IPS DF 4.7 (cell line): ENCODE results near the gene ALX4.

ENCODE experiments used
- DNase-seq: peaks from one replicate; pipeline ENCODE4 v3.0.0-alpha.2; 2013; ENCODE audit warnings: low spot score; ENCODE audit errors: extremely low read depth

ALX4 gene

DNA sequence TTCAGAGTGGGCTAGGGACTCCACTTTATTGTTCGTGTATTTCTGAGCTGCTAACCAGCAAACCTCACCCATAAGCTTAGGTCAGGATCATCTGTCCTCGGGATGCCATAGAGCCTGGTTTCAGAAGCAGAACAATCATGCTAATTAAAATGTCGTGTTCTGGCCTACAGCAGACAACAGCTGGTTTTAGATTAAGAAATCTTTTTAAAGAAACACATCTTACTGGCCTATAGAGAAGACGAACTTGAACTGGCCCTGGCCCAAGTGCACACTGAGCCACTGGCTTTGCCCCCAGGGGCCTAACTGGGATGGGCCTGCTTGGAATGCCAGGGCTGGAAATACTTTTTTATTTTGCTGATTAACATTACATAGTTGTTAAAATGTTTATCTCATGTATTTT, 63.2 kb downstream of the ALX4 start:
- DNase-seq, result no peak

DNA sequence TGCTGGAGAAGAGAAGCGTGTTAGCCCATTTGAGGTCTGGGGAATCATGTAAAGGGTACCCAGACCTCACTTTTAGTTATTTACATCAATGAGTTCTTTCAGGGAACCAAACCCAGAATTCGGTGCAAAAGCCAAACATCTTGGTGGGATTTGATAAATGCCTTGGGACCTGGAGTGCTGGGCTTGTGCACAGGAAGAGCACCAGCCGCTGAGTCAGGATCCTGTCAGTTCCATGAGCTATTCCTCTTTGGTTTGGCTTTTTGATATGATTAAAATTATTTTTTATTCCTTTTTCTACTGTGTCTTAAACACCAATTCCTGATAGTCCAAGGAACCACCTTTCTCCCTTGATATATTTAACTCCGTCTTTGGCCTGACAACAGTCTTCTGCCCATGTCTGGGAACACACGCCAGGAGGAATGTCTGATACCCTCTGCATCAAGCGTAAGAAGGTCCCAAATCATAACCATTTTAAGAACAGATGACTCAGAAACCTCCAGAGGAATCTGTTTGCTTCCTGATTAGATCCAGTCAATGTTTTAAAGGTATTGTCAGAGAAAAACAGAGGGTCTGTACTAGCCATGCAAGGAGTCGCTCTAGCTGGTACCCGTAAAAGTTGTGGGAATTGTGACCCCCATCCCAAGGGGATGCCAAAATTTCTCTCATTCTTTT, 65.2 kb downstream of the ALX4 start:
- DNase-seq, result no peak

DNA sequence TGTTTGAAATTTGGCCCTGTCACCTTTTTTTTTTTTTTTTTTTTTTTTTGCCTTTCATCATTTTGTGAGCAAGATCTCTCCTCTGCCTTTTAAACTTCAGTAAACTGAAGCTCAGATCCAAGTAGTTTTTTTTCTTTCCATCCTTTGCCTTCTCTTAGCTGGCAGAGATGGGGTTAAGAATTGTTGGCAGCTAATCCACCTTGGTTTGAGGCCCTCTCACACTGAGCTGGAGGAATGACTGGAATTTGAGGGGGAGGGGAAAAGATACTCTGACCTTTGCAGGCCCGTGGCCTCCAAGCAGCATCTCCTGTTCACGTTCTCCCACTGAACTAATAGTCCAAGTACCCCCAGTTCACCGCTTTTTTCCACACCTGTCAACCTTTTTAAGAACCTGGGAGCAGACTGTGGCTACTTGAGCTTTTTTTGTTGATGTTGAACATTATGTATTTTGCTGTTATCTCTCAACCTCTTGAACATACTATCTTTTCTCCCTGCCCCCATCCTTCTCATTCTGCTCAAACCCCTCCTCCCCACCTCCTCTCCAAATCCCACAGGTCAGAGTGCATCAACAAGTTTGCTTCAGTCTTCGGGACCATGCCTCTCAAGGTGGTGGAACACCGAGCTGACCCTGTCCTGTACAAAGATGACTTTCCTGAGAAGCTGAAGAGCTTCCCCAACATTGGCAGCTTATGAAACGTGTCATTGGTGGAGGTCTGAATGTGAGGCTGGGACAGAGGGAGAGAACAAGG, 66.2 kb downstream of the ALX4 start:
- peak; percentile 90 for DNase-seq

DNA sequence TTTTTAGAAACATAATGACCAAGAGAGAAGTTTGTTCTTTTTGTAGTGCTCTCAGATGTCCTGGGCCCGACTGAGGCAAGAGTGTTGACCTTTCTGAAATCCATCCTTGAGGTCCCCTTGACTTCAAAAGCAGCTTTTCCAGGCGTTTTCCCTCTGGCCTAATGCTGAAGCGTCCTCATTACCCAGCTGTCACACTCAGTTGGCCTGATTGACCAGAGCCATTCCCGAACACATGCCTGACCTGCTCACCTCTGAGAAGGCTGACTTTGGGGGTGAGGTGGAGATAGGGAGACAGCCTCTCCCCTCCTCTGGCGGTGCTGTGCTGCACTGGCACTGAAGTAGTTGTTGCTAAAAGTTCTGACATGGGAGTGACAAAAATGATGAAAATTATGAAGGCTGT, 66.9 kb downstream of the ALX4 start:
- DNase-seq, result no peak

DNA sequence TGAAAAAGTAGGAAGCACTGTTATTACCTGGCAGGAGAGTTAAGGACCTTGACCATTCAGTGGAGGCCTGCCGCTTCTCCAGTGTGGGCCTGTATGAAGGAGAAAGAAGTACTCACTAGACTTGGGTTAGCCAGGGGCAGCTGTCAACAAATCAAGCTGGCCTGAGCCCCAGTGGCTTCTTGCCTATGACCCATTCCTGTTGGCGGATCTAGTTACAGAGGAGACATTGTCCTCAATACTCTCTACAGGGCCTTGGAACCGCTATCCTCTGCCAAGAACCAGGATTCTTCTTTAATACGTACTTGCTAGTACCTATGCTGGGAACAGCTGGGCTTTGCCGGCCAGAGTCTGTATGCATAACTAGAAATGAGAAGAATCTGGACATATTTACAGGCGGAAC, 68.1 kb downstream of the ALX4 start:
- DNase-seq, result no peak

DNA sequence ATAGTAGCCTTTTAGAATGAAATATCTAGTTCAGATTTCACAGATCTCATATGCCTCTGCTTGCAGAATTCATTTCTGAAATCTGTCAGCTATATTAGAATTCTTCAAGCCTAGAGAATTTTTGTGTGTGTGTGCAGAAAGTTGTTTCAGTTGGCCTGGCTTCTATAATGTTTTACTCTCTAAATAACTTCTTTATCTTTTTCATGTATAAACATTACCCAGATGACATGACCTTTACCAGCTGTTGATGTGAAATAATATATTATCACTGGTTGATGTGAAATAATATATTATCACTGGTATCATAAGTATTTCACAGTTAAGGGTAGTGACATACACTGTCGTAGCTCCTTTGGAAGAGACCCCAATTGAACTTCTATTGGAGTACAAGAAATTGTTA, 72.8 kb downstream of the ALX4 start:
- no peak for DNase-seq

DNA sequence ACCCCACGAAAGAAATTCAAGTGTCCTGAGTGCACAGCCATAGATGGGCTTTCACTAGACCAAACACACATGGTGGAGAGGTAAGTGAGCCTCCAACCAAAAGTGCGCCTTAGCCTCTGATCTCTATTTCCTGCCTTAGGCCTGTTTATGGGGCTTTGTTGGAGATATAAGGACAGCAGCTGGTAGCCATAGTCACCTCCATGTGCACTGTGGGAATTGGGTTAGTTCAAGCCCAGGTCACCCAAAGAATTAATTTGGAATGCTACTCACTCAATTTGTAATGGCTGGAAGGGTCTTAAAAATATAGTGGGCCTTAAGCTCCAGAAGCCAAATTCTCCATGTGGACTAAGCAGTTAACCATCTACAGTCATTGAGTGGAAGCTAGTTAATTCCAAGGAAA, 73.6 kb downstream of the ALX4 start:
- DNase-seq, result no peak

DNA sequence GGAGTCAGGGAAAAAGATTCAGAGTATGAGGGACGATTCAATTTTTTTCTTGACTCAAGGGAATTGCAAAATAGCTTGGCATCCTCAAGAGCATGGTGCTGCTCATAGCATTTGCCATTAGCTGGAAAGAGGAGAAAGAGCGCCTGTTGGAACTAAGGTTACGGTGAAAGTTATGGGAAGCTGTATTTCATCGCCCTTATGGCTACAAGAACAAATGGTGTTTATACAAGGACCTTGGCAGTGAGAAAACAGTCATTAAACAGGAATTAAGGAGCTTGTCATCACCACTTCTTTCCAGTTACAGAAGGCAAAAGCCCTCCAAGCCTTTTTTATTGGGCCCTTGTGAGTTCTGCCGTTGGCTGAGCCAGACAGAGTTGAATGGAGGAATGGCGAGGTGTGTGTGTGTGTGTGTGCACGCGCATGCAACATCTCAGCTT, 74.2 kb downstream of the ALX4 start:
- DNase-seq, result no peak

DNA sequence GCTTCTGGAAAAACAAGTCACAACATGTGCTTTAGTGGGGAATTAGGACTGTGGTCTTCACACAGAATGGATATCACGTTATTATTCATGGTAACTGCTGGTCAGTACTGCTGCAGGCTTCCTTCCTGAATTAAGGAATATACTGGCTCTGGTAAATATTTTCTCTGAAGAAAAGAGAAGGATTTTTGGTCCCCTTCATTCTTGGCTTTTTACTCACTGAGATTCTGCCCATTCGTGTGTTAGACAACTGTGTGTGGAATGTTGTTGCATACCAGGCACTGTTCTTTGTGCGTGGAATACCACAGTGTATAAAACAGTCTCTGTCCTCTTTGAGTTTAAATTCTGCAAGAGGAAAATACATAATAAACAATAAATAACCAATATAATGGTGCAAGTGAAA, 80.3 kb downstream of the ALX4 start:
- DNase-seq, result no peak

DNA sequence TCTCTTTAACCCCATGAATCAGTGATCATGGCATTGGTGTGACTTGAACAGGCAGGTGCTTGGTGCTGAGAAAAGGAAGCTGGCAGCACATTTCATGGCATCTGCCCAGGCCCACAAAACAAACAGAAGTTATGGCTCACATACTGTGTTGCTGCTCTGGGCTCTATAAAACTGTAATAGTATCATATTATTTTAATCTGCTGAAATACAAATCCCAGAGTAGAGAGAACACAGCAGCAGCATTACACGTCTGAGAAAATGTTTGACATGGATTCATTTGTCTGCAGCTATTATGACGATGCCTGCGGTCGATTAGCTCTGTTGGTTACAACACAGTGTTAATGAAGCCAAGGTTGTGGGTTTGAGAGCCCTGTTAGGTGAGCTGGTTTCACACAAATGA, 80.8 kb downstream of the ALX4 start:
- no peak for DNase-seq

DNA sequence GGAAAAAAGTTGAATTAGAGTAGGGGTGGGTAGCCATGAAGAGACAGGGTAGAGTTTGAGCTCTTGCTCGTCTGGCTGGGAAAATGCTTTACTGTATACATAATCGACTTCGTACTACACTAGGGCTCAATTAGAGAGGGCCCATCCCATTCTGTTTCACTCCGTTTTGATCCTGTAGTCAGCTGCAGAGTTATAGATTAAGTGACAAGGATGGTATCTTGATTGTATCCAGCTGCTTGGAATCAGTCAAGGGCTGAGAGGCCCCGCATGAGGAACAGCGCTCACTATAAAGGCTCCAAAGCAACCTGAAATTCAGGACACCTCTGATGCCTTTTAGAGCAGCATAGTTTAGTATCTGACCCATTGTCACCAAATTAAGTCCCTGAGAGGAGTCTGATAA, 81.6 kb downstream of the ALX4 start:
- DNase-seq, result no peak

DNA sequence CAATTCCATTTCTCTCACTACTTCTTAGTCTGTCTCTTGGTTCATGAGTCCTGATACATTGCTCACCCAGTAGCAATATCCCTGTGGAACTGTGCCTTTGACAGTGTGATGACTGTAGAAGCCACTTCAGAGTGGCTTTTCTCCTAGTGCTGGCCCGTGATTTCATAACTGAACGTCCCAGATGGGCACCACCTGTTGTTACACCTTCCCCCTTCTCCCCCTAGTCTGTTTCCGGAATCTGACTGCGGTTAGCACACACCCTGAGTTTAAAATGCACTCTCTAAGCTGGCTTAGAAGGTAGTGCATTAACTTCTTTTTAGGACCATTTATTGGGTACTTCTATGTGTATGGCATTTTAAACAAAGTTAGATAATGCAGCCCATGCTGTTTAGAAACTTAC, 83.0 kb downstream of the ALX4 start:
- DNase-seq, result no peak

DNA sequence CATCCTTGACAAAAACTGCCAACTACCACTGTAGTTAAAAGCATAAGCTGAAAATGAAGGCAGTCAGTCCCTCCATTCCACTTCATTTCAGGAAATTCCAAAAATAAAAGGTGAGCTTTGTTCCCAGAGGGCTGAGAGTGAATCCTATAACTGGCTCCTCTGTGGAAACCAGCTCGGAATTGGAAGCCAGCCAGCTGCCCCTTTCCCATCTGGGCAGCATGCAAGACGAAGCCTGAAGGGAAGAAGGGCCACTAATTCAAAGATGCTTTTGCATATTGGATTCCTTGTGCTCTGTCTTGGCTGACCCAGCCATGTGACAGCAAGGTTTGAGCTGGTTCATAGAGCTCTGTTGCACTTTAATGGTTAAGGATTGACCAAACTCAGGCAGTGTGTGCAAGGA, 83.4 kb downstream of the ALX4 start:
- no peak for DNase-seq

DNA sequence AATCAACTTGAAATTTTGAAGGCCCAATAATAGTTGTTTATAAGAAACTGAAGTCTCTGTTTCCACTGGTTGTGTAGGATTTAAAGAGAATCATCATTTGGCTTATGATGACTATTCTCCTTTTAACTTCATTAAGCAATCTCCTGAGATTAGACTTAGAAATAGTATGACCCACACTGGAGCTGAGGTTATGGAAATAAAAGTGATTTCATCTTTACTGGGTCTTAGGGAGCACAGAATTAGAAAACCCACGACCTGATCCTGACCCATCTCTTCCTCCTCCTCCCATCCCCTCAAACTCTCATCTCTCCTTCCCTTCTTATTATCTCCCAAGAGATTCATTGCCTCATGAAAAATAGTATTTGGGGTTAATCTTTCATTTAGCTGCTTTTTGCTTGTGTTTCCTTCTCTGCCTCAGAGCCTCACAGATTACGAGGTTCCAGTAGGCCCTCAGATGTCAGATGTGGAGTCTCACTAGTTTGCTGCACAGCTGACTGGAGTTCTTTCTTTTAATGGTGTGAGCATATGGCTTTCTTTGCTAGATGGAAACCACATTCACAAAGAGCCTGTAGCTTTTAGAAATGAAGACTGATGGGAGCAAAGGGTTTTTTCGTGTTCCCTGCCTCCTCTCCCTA, 85.0 kb downstream of the ALX4 start:
- no peak for DNase-seq

DNA sequence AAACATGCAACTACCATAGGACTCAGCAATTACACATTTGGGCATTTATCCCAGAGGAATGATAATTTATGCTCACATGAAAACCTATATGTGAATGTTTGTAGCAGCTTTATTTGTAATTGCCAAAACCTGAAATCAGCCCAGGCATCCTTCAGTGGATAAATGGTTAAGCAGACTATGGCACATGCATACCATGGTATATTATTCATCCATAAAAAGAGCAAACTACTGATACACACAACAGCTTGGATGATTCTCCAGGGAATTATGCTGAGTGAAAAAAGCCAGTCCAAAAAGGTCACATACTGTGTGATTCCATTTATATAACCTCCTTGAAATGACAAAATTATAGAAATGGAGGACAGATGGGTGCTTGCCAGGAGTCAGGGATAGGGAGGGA, 86.7 kb downstream of the ALX4 start:
- DNase-seq, result no peak

DNA sequence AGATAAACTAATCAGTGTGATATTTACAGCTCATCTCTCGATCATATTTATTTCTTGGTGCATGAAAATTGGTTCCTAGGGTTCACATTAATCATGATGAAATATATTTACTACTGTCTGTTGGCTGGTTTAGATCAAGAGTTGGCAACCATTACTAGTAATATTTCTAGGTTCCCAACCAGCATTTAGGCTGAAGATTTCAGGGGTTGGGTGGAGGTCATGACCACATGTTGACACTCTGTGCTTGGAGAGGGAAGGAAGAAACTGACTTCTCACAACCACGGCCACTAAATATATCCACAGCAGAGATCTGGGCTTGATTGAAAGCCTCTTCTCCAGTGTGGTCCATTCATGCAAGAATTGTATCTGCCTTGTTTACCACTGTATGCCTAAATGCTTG, 87.9 kb downstream of the ALX4 start:
- no peak for DNase-seq

DNA sequence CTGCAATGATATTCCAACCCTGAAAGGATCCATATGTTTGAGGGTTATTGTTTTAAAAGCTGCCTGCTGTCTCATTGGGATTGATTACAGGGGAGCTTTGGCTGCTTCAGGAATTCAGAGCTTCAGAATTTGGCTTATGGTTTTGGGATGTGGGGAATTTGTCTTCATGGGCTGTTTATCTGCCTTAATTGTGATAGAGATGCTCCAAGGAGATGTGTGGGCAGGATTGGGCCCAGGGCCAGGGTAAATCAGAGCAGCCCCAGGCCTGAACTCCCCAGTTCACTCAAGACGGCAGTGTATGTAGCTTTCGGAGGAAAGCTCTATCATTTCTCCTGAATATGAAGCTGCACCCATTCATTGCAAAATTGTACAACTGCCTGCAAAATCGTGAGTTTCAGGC, 88.5 kb downstream of the ALX4 start:
- DNase-seq, result no peak

DNA sequence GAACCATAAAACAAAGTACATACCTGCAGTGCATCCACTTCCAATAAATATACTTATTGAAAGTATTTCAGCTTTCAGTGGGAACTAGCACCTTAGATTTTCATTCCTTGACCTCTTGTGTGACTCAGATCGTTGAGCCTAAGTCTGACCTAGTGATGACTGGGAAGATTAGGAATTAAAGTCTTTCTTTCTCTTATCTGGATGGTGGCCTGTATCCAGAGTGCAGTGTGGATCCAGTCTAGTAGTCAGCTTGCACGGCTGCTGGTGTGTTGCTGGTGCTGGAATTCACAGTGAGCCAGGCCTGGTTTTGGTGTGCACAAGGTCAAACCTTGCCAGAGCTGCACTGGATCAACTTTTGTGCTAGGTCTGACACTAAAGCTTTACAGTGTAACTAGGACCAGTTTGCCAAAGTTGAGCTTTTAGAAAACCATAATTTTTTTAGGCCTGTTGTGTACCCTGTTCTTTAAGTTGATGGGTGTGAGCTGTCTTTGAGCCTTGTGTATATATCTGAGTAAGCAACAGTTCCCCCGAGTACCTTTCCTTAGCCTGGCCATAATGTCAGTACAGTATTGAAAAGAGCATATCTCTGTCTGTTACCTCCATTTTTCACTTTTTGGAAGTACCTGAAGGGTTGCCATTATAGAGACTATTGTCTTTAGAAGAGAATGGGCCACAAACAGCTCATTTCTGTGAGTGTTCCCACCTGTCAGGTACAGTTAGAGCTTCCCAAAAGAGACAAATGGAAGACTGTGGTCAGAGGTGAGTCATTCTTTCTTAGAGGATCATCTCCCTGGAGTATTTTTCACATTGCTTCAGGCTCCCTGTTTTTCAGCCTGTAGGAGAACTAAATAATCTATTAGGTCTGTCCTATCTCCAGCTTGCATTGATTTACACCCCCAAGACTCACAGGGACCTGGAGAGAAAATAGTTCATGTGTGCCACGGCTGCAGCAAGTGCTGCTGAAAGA, 89.8 kb downstream of the ALX4 start:
- DNase-seq, result no peak

DNA sequence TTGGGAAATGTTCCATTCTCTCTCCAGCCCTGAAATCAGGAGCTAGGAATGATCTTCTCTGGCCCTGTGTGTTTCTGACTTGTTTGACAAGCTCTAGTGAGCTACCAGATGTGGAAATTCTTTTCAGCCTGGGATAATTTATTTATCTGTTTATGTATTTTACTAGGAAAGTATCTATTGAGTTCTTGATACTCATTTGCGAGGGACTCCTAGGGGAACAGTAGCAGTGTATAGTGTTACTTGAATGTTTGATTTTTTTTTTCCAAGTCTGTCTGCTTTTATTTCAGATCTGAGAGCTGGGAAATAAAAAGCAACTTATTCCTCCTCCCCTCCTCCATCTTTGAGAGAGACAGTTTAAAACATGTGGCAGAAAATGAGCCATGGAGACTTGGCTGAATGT, 92.5 kb downstream of the ALX4 start:
- no peak for DNase-seq

DNA sequence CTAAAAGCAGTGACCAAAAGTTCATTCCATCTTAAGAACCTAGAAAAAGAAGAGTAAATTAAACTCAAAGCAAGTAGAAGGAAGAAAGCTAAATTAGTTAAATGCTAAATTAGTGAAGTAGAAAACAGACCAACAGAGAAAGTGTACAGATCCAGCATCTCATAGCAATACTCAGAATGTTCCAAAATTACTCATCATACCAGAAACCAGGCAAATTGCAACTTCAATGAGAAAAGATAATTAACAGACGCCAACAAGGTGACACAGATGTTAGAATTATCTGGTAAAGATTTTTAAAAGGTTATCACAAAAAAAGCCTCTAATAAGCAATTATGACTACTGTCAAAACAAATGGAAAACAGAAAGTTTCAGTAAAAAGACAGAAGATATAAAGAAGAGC, 96.8 kb downstream of the ALX4 start:
- no peak for DNase-seq

DNA sequence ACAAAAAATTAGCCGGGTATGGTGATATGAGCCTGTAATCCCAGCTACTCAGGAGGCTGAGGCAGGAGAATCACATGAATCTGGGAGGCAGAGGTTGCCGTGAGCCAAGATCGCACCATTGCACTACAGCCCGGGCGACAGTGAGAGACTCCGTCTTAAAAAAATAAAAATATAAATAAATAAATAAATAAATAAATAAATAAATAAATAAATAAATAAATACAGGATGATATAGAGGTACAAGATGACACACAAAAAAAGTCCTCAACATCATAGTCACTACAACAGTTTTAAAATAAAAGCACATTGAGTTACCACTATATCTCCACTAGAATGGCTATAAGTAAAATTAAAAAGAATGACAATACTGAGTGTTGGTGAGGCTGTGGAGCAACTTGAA, 97.8 kb downstream of the ALX4 start:
- DNase-seq, result no peak
